ENCODE results near the gene FAM162B.

- TF ChIP-seq POLR2A (IDR thresholded peaks at IDR 0.05) (no peak), CTCF (IDR thresholded peaks at IDR 0.05) (no peak)
These were observed 6.9 kb upstream of the FAM162B start for GRCh38 chr6:116772450-116772849.
